Neural progenitor cell (in vitro differentiated cells): Measurements from ENCODE around the gene COP1. TPM values are rescaled to one million over a fixed set of nuclear protein-coding genes. Genes with fewer than 3 reads are reported as not detected.

Experiments used
- DNase-seq: peaks from one replicate; pipeline ENCODE4 v3.0.0-alpha.2; 2016; ENCODE audit warnings: low spot score
- H2AFZ ChIP-seq: fragments of 200-600 bp; sonication (generic); replicated peaks from 2 replicates; pipeline ENCODE4 v1.6.1; 2016; ENCODE audit warnings: antibody characterized with exemption
- H3F3A ChIP-seq: fragments of 200-600 bp; sonication (generic); 2 replicates; pipeline ENCODE4 v1.6.1; 2016; ENCODE audit warnings: antibody characterized with exemption, low read depth
- H3K27ac ChIP-seq: fragments of 200-600 bp; sonication (generic); 2 replicates; pipeline ENCODE4 v1.5.1; 2016; ENCODE audit warnings: mild to moderate bottlenecking
- H3K27me3 ChIP-seq: fragments of 200-600 bp; sonication (generic); 2 replicates; pipeline ENCODE4 v1.6.1; 2016; ENCODE audit warnings: mild to moderate bottlenecking, moderate library complexity
- H3K36me3 ChIP-seq: fragments of 200-600 bp; sonication (generic); 2 replicates; pipeline ENCODE4 v1.5.1; 2016
- H3K4me1 ChIP-seq: fragments of 200-600 bp; sonication (generic); 2 replicates; pipeline ENCODE4 v1.6.1; 2016; ENCODE audit warnings: mixed run types
- H3K4me2 ChIP-seq: fragments of 200-600 bp; sonication (generic); 2 replicates; pipeline ENCODE4 v1.6.1; 2016
- H3K4me3 ChIP-seq: fragments of 200-600 bp; sonication (generic); 2 replicates; pipeline ENCODE4 v1.5.1; 2016
- H3K79me2 ChIP-seq: fragments of 200-600 bp; sonication (generic); 2 replicates; pipeline ENCODE4 v1.6.1; 2016; ENCODE audit warnings: low read depth
- H3K9ac ChIP-seq: fragments of 200-600 bp; sonication (generic); 2 replicates; pipeline ENCODE4 v1.6.1; 2016
- H3K9me3 ChIP-seq: fragments of 200-600 bp; sonication (generic); 2 replicates; pipeline ENCODE4 v1.5.1; 2016; ENCODE audit warnings: low read depth
- H4K20me1 ChIP-seq: fragments of 200-600 bp; sonication (generic); 2 replicates; pipeline ENCODE4 v1.6.1; 2016; ENCODE audit warnings: low read depth
- H3K27ac Mint-ChIP-seq: 3 replicates; pipeline ENCODE4 v1.8.0; 2021; ENCODE audit warnings: mixed read lengths
- H3K27me3 Mint-ChIP-seq: 2 replicates; pipeline ENCODE4 v1.8.0; 2022; ENCODE audit warnings: low read depth, mild to moderate bottlenecking, inconsistent platforms, moderate library complexity, mixed read lengths; ENCODE audit not compliant: insufficient read depth
- H3K36me3 Mint-ChIP-seq: 3 replicates; pipeline ENCODE4 v1.8.0; 2021; ENCODE audit warnings: mixed read lengths
- H3K4me1 Mint-ChIP-seq: 3 replicates; pipeline ENCODE4 v1.8.0; 2021; ENCODE audit warnings: mixed read lengths
- H3K4me3 Mint-ChIP-seq: 3 replicates; pipeline ENCODE4 v1.8.0; 2021; ENCODE audit warnings: mild to moderate bottlenecking, moderate library complexity, mixed read lengths
- H3K9me3 Mint-ChIP-seq: 3 replicates; pipeline ENCODE4 v1.8.0; 2020; ENCODE audit warnings: mixed read lengths
- EZH2 ChIP-seq: fragments of 200-600 bp; sonication (generic); IDR thresholded peaks from 2 replicates; pipeline ENCODE4 v1.6.1; 2017; ENCODE audit warnings: antibody characterized with exemption, mild to moderate bottlenecking, moderate library complexity
- EZH2phosphoT487 ChIP-seq: fragments of 200-600 bp; sonication (generic); IDR thresholded peaks from 2 replicates; pipeline ENCODE4 v1.6.1; 2017; ENCODE audit warnings: antibody characterized with exemption
- total RNA-seq: library from RNA; depleted of rRNA; stranded (reverse); fragments of >200 nt; gene quantifications from 2 replicates; pipeline ENCODE4 v1.2.3, GENCODE V29; 2015; ENCODE audit warnings: low replicate concordance
- TF ChIP-seq, protein P1 (sequence below): fragments of 200-600 bp; sonication (generic); IDR thresholded peaks from 2 replicates; pipeline ENCODE4 v1.5.1; 2017; ENCODE audit warnings: antibody characterized with exemption, mild to moderate bottlenecking

COP1 gene
- total RNA-seq, 1 donor from 2014 or later: 98.5 TPM

GRCh38 chr1:176051402-176051801 lies 155.7 kb downstream of the COP1 start:
- TF ChIP-seq, protein P1, sequence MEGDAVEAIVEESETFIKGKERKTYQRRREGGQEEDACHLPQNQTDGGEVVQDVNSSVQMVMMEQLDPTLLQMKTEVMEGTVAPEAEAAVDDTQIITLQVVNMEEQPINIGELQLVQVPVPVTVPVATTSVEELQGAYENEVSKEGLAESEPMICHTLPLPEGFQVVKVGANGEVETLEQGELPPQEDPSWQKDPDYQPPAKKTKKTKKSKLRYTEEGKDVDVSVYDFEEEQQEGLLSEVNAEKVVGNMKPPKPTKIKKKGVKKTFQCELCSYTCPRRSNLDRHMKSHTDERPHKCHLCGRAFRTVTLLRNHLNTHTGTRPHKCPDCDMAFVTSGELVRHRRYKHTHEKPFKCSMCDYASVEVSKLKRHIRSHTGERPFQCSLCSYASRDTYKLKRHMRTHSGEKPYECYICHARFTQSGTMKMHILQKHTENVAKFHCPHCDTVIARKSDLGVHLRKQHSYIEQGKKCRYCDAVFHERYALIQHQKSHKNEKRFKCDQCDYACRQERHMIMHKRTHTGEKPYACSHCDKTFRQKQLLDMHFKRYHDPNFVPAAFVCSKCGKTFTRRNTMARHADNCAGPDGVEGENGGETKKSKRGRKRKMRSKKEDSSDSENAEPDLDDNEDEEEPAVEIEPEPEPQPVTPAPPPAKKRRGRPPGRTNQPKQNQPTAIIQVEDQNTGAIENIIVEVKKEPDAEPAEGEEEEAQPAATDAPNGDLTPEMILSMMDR: no peak
- TF ChIP-seq EZH2 (no peak), EZH2phosphoT487 (no peak)
- Histone ChIP-seq H3F3A (no peaks in the 10 kb centered on the region), H3K4me2 (no peak overlapping the region), H3K4me1 (no peaks in the 10 kb centered on the region), H3K36me3 (peaks cover 5% of the 10 kb centered on the region), H3K27ac (no peak overlapping the region), H3K4me3 (no peak overlapping the region), H3K9me3 (no peaks in the 10 kb centered on the region), H3K79me2 (no peaks in the 10 kb centered on the region), H4K20me1 (no peaks in the 10 kb centered on the region), H3K9ac (no peak overlapping the region), H3K27me3 (no peaks in the 10 kb centered on the region), H2AFZ (no peak overlapping the region)
- H3K27me3 Mint-ChIP-seq: no peaks in the 10 kb centered on the region
- H3K4me3 Mint-ChIP-seq: no peak overlapping the region
- H3K9me3 Mint-ChIP-seq: peaks cover 3% of the 10 kb centered on the region
- H3K36me3 Mint-ChIP-seq: peaks cover 4% of the 10 kb centered on the region
- H3K4me1 Mint-ChIP-seq: peaks cover 10% of the 10 kb centered on the region
- no peak overlapping the region for H3K27ac Mint-ChIP-seq
- no peak for DNase-seq

DNA sequence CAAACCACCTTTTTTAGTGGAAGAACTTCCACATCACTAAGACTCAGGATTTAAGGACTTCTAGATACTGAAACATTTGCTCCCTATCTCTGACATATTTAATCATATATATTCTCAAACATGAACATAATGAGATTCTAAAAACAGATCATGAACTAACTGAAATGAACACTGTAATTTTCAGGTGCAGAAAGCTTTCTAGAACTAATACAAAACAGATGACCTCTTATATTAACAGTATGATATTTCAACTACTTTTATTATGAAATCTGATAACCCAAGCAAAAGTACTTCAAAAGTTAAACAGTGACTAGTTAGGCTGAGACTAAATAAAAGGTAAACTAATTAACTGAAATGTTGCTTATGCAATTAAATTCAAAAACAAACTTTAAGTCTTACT lies 157.5 kb downstream of the COP1 start:
- H4K20me1 ChIP-seq: no peaks in the 10 kb centered on the region
- Mint-ChIP-seq H3K9me3 (no peaks in the 10 kb centered on the region), H3K36me3 (no peaks in the 10 kb centered on the region), H3K27me3 (no peaks in the 10 kb centered on the region), H3K4me3 (no peak overlapping the region), H3K4me1 (peaks cover 10% of the 10 kb centered on the region), H3K27ac (no peak overlapping the region)
- TF ChIP-seq, protein P1: no peak
- no peak for TF ChIP-seq EZH2
- no peak for TF ChIP-seq EZH2phosphoT487
- no peaks in the 10 kb centered on the region for H3K36me3 ChIP-seq
- no peaks in the 10 kb centered on the region for H3K9me3 ChIP-seq
- H3K4me1 ChIP-seq: no peaks in the 10 kb centered on the region
- H3K4me2 ChIP-seq: no peak overlapping the region
- H3F3A ChIP-seq: no peaks in the 10 kb centered on the region
- H3K27ac ChIP-seq: no peak overlapping the region
- H3K4me3 ChIP-seq: no peak overlapping the region
- DNase-seq: no peak
- H2AFZ ChIP-seq: no peak overlapping the region
- no peaks in the 10 kb centered on the region for H3K79me2 ChIP-seq
- no peak overlapping the region for H3K9ac ChIP-seq
- no peaks in the 10 kb centered on the region for H3K27me3 ChIP-seq

- no peaks in the 10 kb centered on the region for H3K9me3 ChIP-seq
- H3K4me1 Mint-ChIP-seq: peaks cover 10% of the 10 kb centered on the region
- no peak overlapping the region for H3K9ac ChIP-seq
- H3K4me3 ChIP-seq: no peak overlapping the region
- H4K20me1 ChIP-seq: no peaks in the 10 kb centered on the region
- H3K27ac ChIP-seq: no peak overlapping the region
- TF ChIP-seq EZH2: no peak
- TF ChIP-seq, protein P1: no peak
- no peak for TF ChIP-seq EZH2phosphoT487
- H3K79me2 ChIP-seq: no peaks in the 10 kb centered on the region
- no peak overlapping the region for H3K27ac Mint-ChIP-seq
- no peaks in the 10 kb centered on the region for H3K27me3 Mint-ChIP-seq
- H3K4me2 ChIP-seq: no peak overlapping the region
- no peak overlapping the region for H3K4me3 Mint-ChIP-seq
- no peaks in the 10 kb centered on the region for H3K27me3 ChIP-seq
- H3K4me1 ChIP-seq: no peaks in the 10 kb centered on the region
- H3K9me3 Mint-ChIP-seq: no peaks in the 10 kb centered on the region
- H3K36me3 ChIP-seq: no peaks in the 10 kb centered on the region
- no peaks in the 10 kb centered on the region for H3F3A ChIP-seq
- H3K36me3 Mint-ChIP-seq: no peaks in the 10 kb centered on the region
- no peak for DNase-seq
- no peak overlapping the region for H2AFZ ChIP-seq
Observed at GRCh38 chr1:176046926-176047325, 160.2 kb downstream of the COP1 start.

GRCh38 chr1:176043537-176043936 lies 163.5 kb downstream of the COP1 start:
- no peak overlapping the region for H3K9ac ChIP-seq
- H3K9me3 ChIP-seq: no peaks in the 10 kb centered on the region
- H3K4me3 ChIP-seq: no peak overlapping the region
- Mint-ChIP-seq H3K27me3 (no peaks in the 10 kb centered on the region), H3K4me1 (no peaks in the 10 kb centered on the region), H3K36me3 (peaks cover 23% of the 10 kb centered on the region), H3K27ac (no peak overlapping the region), H3K4me3 (no peak overlapping the region), H3K9me3 (no peaks in the 10 kb centered on the region)
- H3F3A ChIP-seq: no peaks in the 10 kb centered on the region
- H3K36me3 ChIP-seq: peaks cover 8% of the 10 kb centered on the region
- no peak overlapping the region for H2AFZ ChIP-seq
- TF ChIP-seq EZH2phosphoT487: no peak
- TF ChIP-seq, protein P1: no peak
- no peak for TF ChIP-seq EZH2
- no peak for DNase-seq
- H3K4me2 ChIP-seq: no peak overlapping the region
- H3K4me1 ChIP-seq: no peaks in the 10 kb centered on the region
- H3K27ac ChIP-seq: no peak overlapping the region
- H3K27me3 ChIP-seq: no peaks in the 10 kb centered on the region
- no peaks in the 10 kb centered on the region for H3K79me2 ChIP-seq
- no peaks in the 10 kb centered on the region for H4K20me1 ChIP-seq
